Measurements from ENCODE around the gene GRAMD2B.

Gene GRAMD2B

GRCh38 chr5:126543660-126544059 lies 120.5 kb downstream of the GRAMD2B start:
- DNase-seq = no peak

Data from fibroblast of skin of scalp (primary cell).